ENCODE data around the gene SLC5A12. TPM values are rescaled to one million over a fixed set of nuclear protein-coding genes. Genes with fewer than 3 reads are reported as not detected.
"Not testable (repeated sequence)": the region's sequence is repeated elsewhere in the genome, so short reads cannot be mapped to it uniquely, and the experiment has no call there.

SLC5A12 gene
- total RNA-seq, 2 experiments from 2014 or later, result not detected

- H3K4me3 Mint-ChIP-seq, result no peak overlapping the region
- H3K9me3 Mint-ChIP-seq, result no peaks in the 10 kb centered on the region
- H3K27me3 Mint-ChIP-seq (ENCODE audit: low read depth), result no peaks in the 10 kb centered on the region
- H3K4me1 Mint-ChIP-seq (ENCODE audit: low read depth), result no peaks in the 10 kb centered on the region
- no peak overlapping the region for H3K27ac Mint-ChIP-seq
- DNase-seq, result no peak
- no peaks in the 10 kb centered on the region for H3K36me3 Mint-ChIP-seq (ENCODE audit: low read depth)
- intact Hi-C loops (cut with micrococcal nuclease), result no loop called here
- CTCF ChIA-PET, result no interaction called here
Observed at GRCh38 chr11:26676641-26677040, 45.2 kb downstream of the SLC5A12 start.

GRCh38 chr11:26675233-26675928 lies 46.5 kb downstream of the SLC5A12 start:
- Mint-ChIP-seq H3K9me3 (no peaks in the 10 kb centered on the region), H3K27ac (no peak overlapping the region), H3K27me3 (ENCODE audit: low read depth) (no peaks in the 10 kb centered on the region), H3K4me3 (no peak overlapping the region), H3K36me3 (ENCODE audit: low read depth) (no peaks in the 10 kb centered on the region), H3K4me1 (ENCODE audit: low read depth) (no peaks in the 10 kb centered on the region)
- intact Hi-C loops (cut with micrococcal nuclease), result no loop called here
- CTCF ChIA-PET, result interaction anchor here (0.6 kb wide), 1 partner anchor 32 kb away, joined by 3 read pairs; no protein-coding TSS in a partner anchor
- DNase-seq, result no peak

GRCh38 chr11:26665946-26666345 lies 55.9 kb downstream of the SLC5A12 start:
- no peak for DNase-seq
- no peak overlapping the region for H3K27ac Mint-ChIP-seq
- intact Hi-C loops (cut with micrococcal nuclease), result no loop called here
- no peaks in the 10 kb centered on the region for H3K4me1 Mint-ChIP-seq (ENCODE audit: low read depth)
- CTCF ChIA-PET, result no interaction called here
- peaks cover 2% of the 10 kb centered on the region for H3K9me3 Mint-ChIP-seq
- no peaks in the 10 kb centered on the region for H3K27me3 Mint-ChIP-seq (ENCODE audit: low read depth)
- H3K36me3 Mint-ChIP-seq (ENCODE audit: low read depth), result no peaks in the 10 kb centered on the region
- H3K4me3 Mint-ChIP-seq, result no peak overlapping the region

- Mint-ChIP-seq H3K4me3 (no peak overlapping the region), H3K9me3 (peaks cover 4% of the 10 kb centered on the region), H3K36me3 (ENCODE audit: low read depth) (no peaks in the 10 kb centered on the region), H3K4me1 (ENCODE audit: low read depth) (no peaks in the 10 kb centered on the region), H3K27me3 (ENCODE audit: low read depth) (no peaks in the 10 kb centered on the region), H3K27ac (no peak overlapping the region)
- CTCF ChIA-PET, result no interaction called here
- intact Hi-C loops (cut with micrococcal nuclease), result no loop called here
- DNase-seq, result no peak
Observed at GRCh38 chr11:26665036-26665435, 56.8 kb downstream of the SLC5A12 start.

- Mint-ChIP-seq H3K9me3 (peaks cover 2% of the 10 kb centered on the region), H3K27ac (no peak overlapping the region), H3K4me1 (ENCODE audit: low read depth) (no peaks in the 10 kb centered on the region), H3K27me3 (ENCODE audit: low read depth) (no peaks in the 10 kb centered on the region), H3K36me3 (ENCODE audit: low read depth) (no peaks in the 10 kb centered on the region), H3K4me3 (no peak overlapping the region)
- DNase-seq, result no peak
- intact Hi-C loops (cut with micrococcal nuclease), result no loop called here
- CTCF ChIA-PET, result no interaction called here
Observed at GRCh38 chr11:26662916-26663315, 58.9 kb downstream of the SLC5A12 start.

- no peaks in the 10 kb centered on the region for H3K36me3 Mint-ChIP-seq (ENCODE audit: low read depth)
- CTCF ChIA-PET, result no interaction called here
- intact Hi-C loops (cut with micrococcal nuclease), result no loop called here
- no peak overlapping the region for H3K27ac Mint-ChIP-seq
- H3K4me3 Mint-ChIP-seq, result no peak overlapping the region
- no peaks in the 10 kb centered on the region for H3K4me1 Mint-ChIP-seq (ENCODE audit: low read depth)
- peaks cover 2% of the 10 kb centered on the region for H3K9me3 Mint-ChIP-seq
- DNase-seq, result no peak
- no peaks in the 10 kb centered on the region for H3K27me3 Mint-ChIP-seq (ENCODE audit: low read depth)
Observed at GRCh38 chr11:26655287-26655686, 66.6 kb downstream of the SLC5A12 start.

- Mint-ChIP-seq H3K36me3 (ENCODE audit: low read depth) (no peaks in the 10 kb centered on the region), H3K4me3 (no peak overlapping the region), H3K27ac (no peak overlapping the region), H3K27me3 (ENCODE audit: low read depth) (no peaks in the 10 kb centered on the region), H3K9me3 (no peaks in the 10 kb centered on the region), H3K4me1 (ENCODE audit: low read depth) (no peaks in the 10 kb centered on the region)
- intact Hi-C loops (cut with micrococcal nuclease), result loop anchor here (2.0 kb wide), 1 partner anchor 355 kb away; no protein-coding TSS in a partner anchor
- CTCF ChIA-PET, result no interaction called here
- DNase-seq, result no peak
Observed at GRCh38 chr11:26651916-26652315, 69.9 kb downstream of the SLC5A12 start.

- CTCF ChIA-PET, result no interaction called here
- H3K4me3 Mint-ChIP-seq, result no peak overlapping the region
- peak; percentile 45 for DNase-seq
- no peaks in the 10 kb centered on the region for H3K27me3 Mint-ChIP-seq (ENCODE audit: low read depth)
- no peaks in the 10 kb centered on the region for H3K9me3 Mint-ChIP-seq
- intact Hi-C loops (cut with micrococcal nuclease), result loop anchor here (2.0 kb wide), 2 partner anchors 353 to 363 kb away; no protein-coding TSS in a partner anchor
- H3K27ac Mint-ChIP-seq, result no peak overlapping the region
- no peaks in the 10 kb centered on the region for H3K36me3 Mint-ChIP-seq (ENCODE audit: low read depth)
- no peaks in the 10 kb centered on the region for H3K4me1 Mint-ChIP-seq (ENCODE audit: low read depth)
Observed at GRCh38 chr11:26649884-26650283, 72.0 kb downstream of the SLC5A12 start.

GRCh38 chr11:26643314-26643713 lies 78.5 kb downstream of the SLC5A12 start:
- H3K27me3 Mint-ChIP-seq (ENCODE audit: low read depth); H3K36me3 Mint-ChIP-seq (ENCODE audit: low read depth); H3K4me3 Mint-ChIP-seq; CTCF ChIA-PET; H3K9me3 Mint-ChIP-seq; DNase-seq; intact Hi-C loops (cut with micrococcal nuclease); H3K27ac Mint-ChIP-seq; H3K4me1 Mint-ChIP-seq (ENCODE audit: low read depth): not testable (repeated sequence)

GRCh38 chr11:26632691-26633159 lies 89.1 kb downstream of the SLC5A12 start:
- H3K4me1 Mint-ChIP-seq (ENCODE audit: low read depth), result no peaks in the 10 kb centered on the region

GRCh38 chr11:26626346-26626745 lies 95.5 kb downstream of the SLC5A12 start:
- no peak overlapping the region for H3K27ac Mint-ChIP-seq
- H3K4me1 Mint-ChIP-seq (ENCODE audit: low read depth), result no peaks in the 10 kb centered on the region
- H3K9me3 Mint-ChIP-seq, result peaks cover 2% of the 10 kb centered on the region
- intact Hi-C loops (cut with micrococcal nuclease), result no loop called here
- CTCF ChIA-PET, result no interaction called here
- no peaks in the 10 kb centered on the region for H3K36me3 Mint-ChIP-seq (ENCODE audit: low read depth)
- H3K27me3 Mint-ChIP-seq (ENCODE audit: low read depth), result no peaks in the 10 kb centered on the region
- no peak overlapping the region for H3K4me3 Mint-ChIP-seq
- no peak for DNase-seq

More at GRCh38 chr11:26632691-26633159, 89.1 kb downstream of the SLC5A12 start:
- no peak for DNase-seq
- intact Hi-C loops (cut with micrococcal nuclease), result no loop called here
- Mint-ChIP-seq H3K36me3 (ENCODE audit: low read depth) (no peaks in the 10 kb centered on the region), H3K27ac (no peak overlapping the region), H3K27me3 (ENCODE audit: low read depth) (no peaks in the 10 kb centered on the region), H3K9me3 (peaks cover 1% of the 10 kb centered on the region), H3K4me3 (no peak overlapping the region)
- CTCF ChIA-PET, result no interaction called here

- Mint-ChIP-seq H3K4me3 (no peak overlapping the region), H3K36me3 (ENCODE audit: low read depth) (no peaks in the 10 kb centered on the region), H3K27me3 (ENCODE audit: low read depth) (no peaks in the 10 kb centered on the region), H3K4me1 (ENCODE audit: low read depth) (no peaks in the 10 kb centered on the region), H3K9me3 (peaks cover 2% of the 10 kb centered on the region), H3K27ac (no peak overlapping the region)
- CTCF ChIA-PET, result no interaction called here
- no peak for DNase-seq
- intact Hi-C loops (cut with micrococcal nuclease), result no loop called here
Observed at GRCh38 chr11:26623076-26623659, 98.7 kb downstream of the SLC5A12 start.

GRCh38 chr11:26622181-26622580 lies 99.7 kb downstream of the SLC5A12 start:
- Mint-ChIP-seq H3K9me3 (peaks cover 2% of the 10 kb centered on the region), H3K27ac (no peak overlapping the region), H3K36me3 (ENCODE audit: low read depth) (no peaks in the 10 kb centered on the region), H3K4me1 (ENCODE audit: low read depth) (no peaks in the 10 kb centered on the region), H3K4me3 (no peak overlapping the region), H3K27me3 (ENCODE audit: low read depth) (no peaks in the 10 kb centered on the region)
- DNase-seq, result no peak
- CTCF ChIA-PET, result no interaction called here
- intact Hi-C loops (cut with micrococcal nuclease), result no loop called here

All from activated naive CD4-positive, alpha-beta T cell treated with anti-CD3 and anti-CD28 coated beads for 36 hours (primary cell).